HepG2 (cell line): Measurements from ENCODE around the gene PTRHD1. TPM values are rescaled to one million over a fixed set of nuclear protein-coding genes. Genes with fewer than 3 reads are reported as not detected.

Experiments
- BRCA1 ChIP-seq: sonication (generic); formaldehyde crosslinking; IDR thresholded peaks from 2 replicates; pipeline ENCODE4 v1.4.0; 2020; ENCODE audit warnings: missing genetic modification reagents
- CCAR2 ChIP-seq: fragments of 200-400 bp; formaldehyde crosslinking; optimal IDR thresholded peaks from 2 replicates; pipeline ENCODE3; 2018; ENCODE audit warnings: low read depth, mild to moderate bottlenecking, low read length, moderate library complexity
- CHD4 ChIP-seq: fragments of 200-600 bp; sonication (generic); IDR thresholded peaks from 2 replicates; pipeline ENCODE4 v1.7.0; 2017; ENCODE audit warnings: mild to moderate bottlenecking, low read length, borderline replicate concordance
- EED ChIP-seq: sonication (generic); formaldehyde crosslinking; IDR thresholded peaks from 2 replicates; pipeline ENCODE4 v1.5.0; 2020; ENCODE audit warnings: mild to moderate bottlenecking, missing genetic modification reagents
- GATAD1 ChIP-seq: IDR thresholded peaks from 2 replicates; pipeline ENCODE4 v1.6.1; 2016; ENCODE audit warnings: missing genetic modification reagents, missing compliant biosample characterization
- HOXA9 ChIP-seq: sonication (generic); formaldehyde crosslinking; IDR thresholded peaks from 2 replicates; pipeline ENCODE4 v1.8.1; 2022; ENCODE audit warnings: missing genetic modification reagents, mild to moderate bottlenecking, moderate library complexity, borderline replicate concordance
- RFX3 ChIP-seq: IDR thresholded peaks from 2 replicates; pipeline ENCODE4 v1.6.1; 2016; ENCODE audit warnings: missing biosample characterization, missing genetic modification reagents
- SIN3B ChIP-seq: fragments of 150-350 bp; IDR thresholded peaks from 2 replicates; pipeline ENCODE4 v1.6.1; 2014; ENCODE audit warnings: low read length
- STAG1 ChIP-seq: sonication (generic); formaldehyde crosslinking; IDR thresholded peaks from 2 replicates; pipeline ENCODE4 v1.4.0; 2020; ENCODE audit warnings: missing genetic modification reagents
- ZBTB38 ChIP-seq: sonication (generic); formaldehyde crosslinking; IDR thresholded peaks from 2 replicates; pipeline ENCODE4 v1.5.1; 2020; ENCODE audit warnings: mild to moderate bottlenecking, missing genetic modification reagents
- ZFYVE20 ChIP-seq: sonication (generic); formaldehyde crosslinking; IDR thresholded peaks from 2 replicates; pipeline ENCODE4 v1.8.0; 2023; ENCODE audit warnings: low read depth, mild to moderate bottlenecking, moderate library complexity, missing genetic modification reagents, borderline replicate concordance
- ZNF205 ChIP-seq: IDR thresholded peaks from 2 replicates; pipeline ENCODE4 v1.6.1; 2018; ENCODE audit warnings: missing biosample characterization, missing genetic modification reagents
- ZNF33A ChIP-seq: sonication (generic); formaldehyde crosslinking; IDR thresholded peaks from 2 replicates; pipeline ENCODE4 v1.5.1; 2020; ENCODE audit warnings: missing genetic modification reagents, mild to moderate bottlenecking, moderate library complexity, borderline replicate concordance
- ZNF709 ChIP-seq: sonication (generic); formaldehyde crosslinking; IDR thresholded peaks from 2 replicates; pipeline ENCODE4 v1.5.0; 2020; ENCODE audit warnings: mild to moderate bottlenecking, missing genetic modification reagents
- ZNF775 ChIP-seq: sonication (generic); formaldehyde crosslinking; IDR thresholded peaks from 2 replicates; pipeline ENCODE4 v1.4.0; 2020; ENCODE audit warnings: missing genetic modification reagents, mild to moderate bottlenecking, moderate library complexity, borderline replicate concordance
- polyA plus RNA-seq, 8 experiments: library from polyadenylated mRNA; depleted of rRNA in 3 of 8; stranded (reverse) in 7 of 8; unstranded in 1 of 8; fragments of >200 nt; fragmentation: Illumina TruSeq in 4 of 8; extraction: Trizol in 4 of 8; gene quantifications; 2 replicates each; pipeline versions ENCODE4 v1.2.1 to v1.2.3, GENCODE V29; 2011 to 2016; ENCODE audit warnings: low read depth in 4 of 8, missing spikeins in 1 of 8, mixed read lengths in 1 of 8; ENCODE audit not compliant: insufficient read depth in 1 of 8
- total RNA-seq, 5 experiments: library from RNA; depleted of rRNA; stranded (reverse); fragments of >200 nt; fragmentation: Illumina TruSeq; extraction: Trizol; gene quantifications; 2 replicates each; pipeline ENCODE4 v1.2.3, GENCODE V29; 2016; ENCODE audit warnings: low read depth in 1 of 5
- TF ChIP-seq, protein P1 (sequence below): sonication (generic); formaldehyde crosslinking; IDR thresholded peaks from 2 replicates; pipeline ENCODE4 v1.5.0; 2020; ENCODE audit warnings: mild to moderate bottlenecking, missing genetic modification reagents
- TF ChIP-seq, protein P2 (sequence below): sonication (generic); formaldehyde crosslinking; conservative IDR thresholded peaks from 2 replicates; pipeline ENCODE4 v1.4.0; 2020; ENCODE audit warnings: missing genetic modification reagents
- TF ChIP-seq, protein P3 (sequence below): sonication (generic); formaldehyde crosslinking; IDR thresholded peaks from 2 replicates; pipeline ENCODE4 v1.5.1; 2020; ENCODE audit warnings: missing genetic modification reagents, mild to moderate bottlenecking, borderline replicate concordance
- TF ChIP-seq, protein P4 (sequence below): sonication (generic); formaldehyde crosslinking; IDR thresholded peaks from 2 replicates; pipeline ENCODE4 v1.8.0; 2022; ENCODE audit warnings: mild to moderate bottlenecking, missing genetic modification reagents, moderate library complexity
- TF ChIP-seq, protein P5 (sequence below): IDR thresholded peaks from 2 replicates; pipeline ENCODE4 v1.6.1; 2016; ENCODE audit warnings: missing compliant biosample characterization, missing genetic modification reagents, borderline replicate concordance

PTRHD1 gene
- total and polyA plus RNA-seq, 2 of the 13 experiments (the other 11 are each of a cell fraction or from before 2014, with no cell fraction given), result 72.6 to 90.8 TPM

DNA sequence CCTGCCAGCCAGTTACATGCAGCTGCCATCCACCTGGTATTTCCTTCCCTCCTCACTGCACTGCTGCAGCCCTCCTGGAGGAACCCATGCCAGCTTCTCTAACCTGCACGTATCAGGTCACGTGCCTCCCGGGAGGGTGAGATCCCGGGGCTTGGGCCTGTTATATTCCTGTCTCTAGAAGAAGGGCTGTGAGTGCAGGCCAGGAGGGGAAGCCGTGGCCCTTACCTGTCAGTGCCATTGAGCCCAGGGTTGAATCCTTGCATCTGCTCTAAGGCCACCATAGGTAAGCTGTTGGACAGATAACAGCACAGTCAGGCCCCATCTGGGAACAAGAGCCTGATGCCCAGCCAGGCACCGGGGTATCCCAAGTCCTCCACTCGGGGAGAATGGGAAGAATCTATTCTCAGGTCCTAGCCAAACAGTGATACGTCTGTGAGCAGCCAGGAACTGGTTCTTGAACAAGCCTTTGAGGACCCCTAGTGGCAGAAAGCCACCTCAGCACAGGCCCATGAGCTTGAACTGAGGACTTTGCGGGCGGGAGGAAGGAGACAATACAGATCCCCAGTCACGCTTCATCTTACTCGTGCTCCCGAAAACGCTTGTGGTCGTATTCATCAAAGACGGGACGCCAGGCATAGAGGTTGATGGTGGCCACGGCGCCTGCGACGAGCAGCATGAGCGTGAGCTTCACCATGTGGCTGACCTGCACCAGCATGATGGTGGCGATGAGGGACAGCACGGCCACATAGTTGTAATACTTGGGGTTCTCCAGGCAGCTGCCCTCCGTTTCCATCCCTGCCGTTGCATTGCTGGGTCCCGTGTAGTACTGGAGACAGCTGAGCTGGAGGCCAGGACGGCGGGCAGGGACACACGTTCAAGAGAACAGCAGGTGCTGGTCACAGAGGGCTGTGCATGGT, 34.4 kb upstream of the PTRHD1 start (continued):
- TF ChIP-seq ZFYVE20 (CRISPR knock-in tag) (no peak), CCAR2 (no peak), ZNF33A (CRISPR knock-in tag) (no peak), ZNF709 (peak; percentile 46; the same call in 1 of the 2 replicates), EED (peak; percentile 17; the same call in 1 of the 2 replicates), SIN3B (no peak), BRCA1 (CRISPR knock-in tag) (0 out of 2 replicates have a peak, but pooled peaks have one; percentile 51), ZBTB38 (CRISPR knock-in tag) (0 out of 2 replicates have a peak, but pooled peaks have one; percentile 47), ZNF205 (0 out of 2 replicates have a peak, but pooled peaks have one; percentile 52), RFX3 (CRISPR knock-in tag) (no peak), CHD4 (no peak), STAG1 (CRISPR knock-in tag) (peak; percentile 98), ZNF775 (CRISPR knock-in tag) (0 out of 2 replicates have a peak, but pooled peaks have one; percentile 72), HOXA9 (no peak), GATAD1 (CRISPR knock-in tag) (peak; percentile 69)
- TF ChIP-seq, protein P1, sequence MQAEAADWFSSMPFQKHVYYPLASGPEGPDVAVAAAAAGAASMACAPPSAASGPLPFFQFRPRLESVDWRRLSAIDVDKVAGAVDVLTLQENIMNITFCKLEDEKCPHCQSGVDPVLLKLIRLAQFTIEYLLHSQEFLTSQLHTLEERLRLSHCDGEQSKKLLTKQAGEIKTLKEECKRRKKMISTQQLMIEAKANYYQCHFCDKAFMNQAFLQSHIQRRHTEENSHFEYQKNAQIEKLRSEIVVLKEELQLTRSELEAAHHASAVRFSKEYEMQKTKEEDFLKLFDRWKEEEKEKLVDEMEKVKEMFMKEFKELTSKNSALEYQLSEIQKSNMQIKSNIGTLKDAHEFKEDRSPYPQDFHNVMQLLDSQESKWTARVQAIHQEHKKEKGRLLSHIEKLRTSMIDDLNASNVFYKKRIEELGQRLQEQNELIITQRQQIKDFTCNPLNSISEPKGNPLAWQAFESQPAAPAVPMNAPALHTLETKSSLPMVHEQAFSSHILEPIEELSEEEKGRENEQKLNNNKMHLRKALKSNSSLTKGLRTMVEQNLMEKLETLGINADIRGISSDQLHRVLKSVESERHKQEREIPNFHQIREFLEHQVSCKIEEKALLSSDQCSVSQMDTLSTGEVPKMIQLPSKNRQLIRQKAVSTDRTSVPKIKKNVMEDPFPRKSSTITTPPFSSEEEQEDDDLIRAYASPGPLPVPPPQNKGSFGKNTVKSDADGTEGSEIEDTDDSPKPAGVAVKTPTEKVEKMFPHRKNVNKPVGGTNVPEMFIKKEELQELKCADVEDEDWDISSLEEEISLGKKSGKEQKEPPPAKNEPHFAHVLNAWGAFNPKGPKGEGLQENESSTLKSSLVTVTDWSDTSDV (CRISPR knock-in tag), result peak; percentile 55; the same call in 1 of the 2 replicates
- TF ChIP-seq, protein P2, sequence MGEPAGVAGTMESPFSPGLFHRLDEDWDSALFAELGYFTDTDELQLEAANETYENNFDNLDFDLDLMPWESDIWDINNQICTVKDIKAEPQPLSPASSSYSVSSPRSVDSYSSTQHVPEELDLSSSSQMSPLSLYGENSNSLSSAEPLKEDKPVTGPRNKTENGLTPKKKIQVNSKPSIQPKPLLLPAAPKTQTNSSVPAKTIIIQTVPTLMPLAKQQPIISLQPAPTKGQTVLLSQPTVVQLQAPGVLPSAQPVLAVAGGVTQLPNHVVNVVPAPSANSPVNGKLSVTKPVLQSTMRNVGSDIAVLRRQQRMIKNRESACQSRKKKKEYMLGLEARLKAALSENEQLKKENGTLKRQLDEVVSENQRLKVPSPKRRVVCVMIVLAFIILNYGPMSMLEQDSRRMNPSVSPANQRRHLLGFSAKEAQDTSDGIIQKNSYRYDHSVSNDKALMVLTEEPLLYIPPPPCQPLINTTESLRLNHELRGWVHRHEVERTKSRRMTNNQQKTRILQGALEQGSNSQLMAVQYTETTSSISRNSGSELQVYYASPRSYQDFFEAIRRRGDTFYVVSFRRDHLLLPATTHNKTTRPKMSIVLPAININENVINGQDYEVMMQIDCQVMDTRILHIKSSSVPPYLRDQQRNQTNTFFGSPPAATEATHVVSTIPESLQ, result 0 out of 2 replicates have a peak, but pooled peaks have one; percentile 57
- TF ChIP-seq, protein P3, sequence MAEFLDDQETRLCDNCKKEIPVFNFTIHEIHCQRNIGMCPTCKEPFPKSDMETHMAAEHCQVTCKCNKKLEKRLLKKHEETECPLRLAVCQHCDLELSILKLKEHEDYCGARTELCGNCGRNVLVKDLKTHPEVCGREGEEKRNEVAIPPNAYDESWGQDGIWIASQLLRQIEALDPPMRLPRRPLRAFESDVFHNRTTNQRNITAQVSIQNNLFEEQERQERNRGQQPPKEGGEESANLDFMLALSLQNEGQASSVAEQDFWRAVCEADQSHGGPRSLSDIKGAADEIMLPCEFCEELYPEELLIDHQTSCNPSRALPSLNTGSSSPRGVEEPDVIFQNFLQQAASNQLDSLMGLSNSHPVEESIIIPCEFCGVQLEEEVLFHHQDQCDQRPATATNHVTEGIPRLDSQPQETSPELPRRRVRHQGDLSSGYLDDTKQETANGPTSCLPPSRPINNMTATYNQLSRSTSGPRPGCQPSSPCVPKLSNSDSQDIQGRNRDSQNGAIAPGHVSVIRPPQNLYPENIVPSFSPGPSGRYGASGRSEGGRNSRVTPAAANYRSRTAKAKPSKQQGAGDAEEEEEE (CRISPR knock-in tag), result no peak
- TF ChIP-seq, protein P4, sequence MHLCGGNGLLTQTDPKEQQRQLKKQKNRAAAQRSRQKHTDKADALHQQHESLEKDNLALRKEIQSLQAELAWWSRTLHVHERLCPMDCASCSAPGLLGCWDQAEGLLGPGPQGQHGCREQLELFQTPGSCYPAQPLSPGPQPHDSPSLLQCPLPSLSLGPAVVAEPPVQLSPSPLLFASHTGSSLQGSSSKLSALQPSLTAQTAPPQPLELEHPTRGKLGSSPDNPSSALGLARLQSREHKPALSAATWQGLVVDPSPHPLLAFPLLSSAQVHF (CRISPR knock-in tag), result no peak
- TF ChIP-seq, protein P5, sequence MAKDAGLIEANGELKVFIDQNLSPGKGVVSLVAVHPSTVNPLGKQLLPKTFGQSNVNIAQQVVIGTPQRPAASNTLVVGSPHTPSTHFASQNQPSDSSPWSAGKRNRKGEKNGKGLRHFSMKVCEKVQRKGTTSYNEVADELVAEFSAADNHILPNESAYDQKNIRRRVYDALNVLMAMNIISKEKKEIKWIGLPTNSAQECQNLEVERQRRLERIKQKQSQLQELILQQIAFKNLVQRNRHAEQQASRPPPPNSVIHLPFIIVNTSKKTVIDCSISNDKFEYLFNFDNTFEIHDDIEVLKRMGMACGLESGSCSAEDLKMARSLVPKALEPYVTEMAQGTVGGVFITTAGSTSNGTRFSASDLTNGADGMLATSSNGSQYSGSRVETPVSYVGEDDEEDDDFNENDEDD (CRISPR knock-in tag), result 0 out of 2 replicates have a peak, but pooled peaks have one; percentile 3
